K562 (cell line): ENCODE results near the gene ADK. TPM values are rescaled to one million over a fixed set of nuclear protein-coding genes. Genes with fewer than 3 reads are reported as not detected.

Source experiments
- ATAC-seq: fragments of 200-7000 bp; cut with Tn5 transposase; 3 replicates; pipeline ENCODE4 v1.9.1; 2020; ENCODE audit warnings: moderate library complexity
- BruUV-seq: library from RNA; stranded (reverse); fragments of 400-500 nt; replicated peaks from 2 replicates; lab custom pipeline; 2021; lab: Mats Ljungman, UMichigan
- CTCF ChIA-PET: fragments of 300-600 bp; formaldehyde crosslinking; extraction: SDS; loops from one replicate; lab custom pipeline; 2021; ENCODE audit warnings: low intra/inter-chr PET ratio; lab: Yijun Ruan, JAX
- POLR2A ChIA-PET: fragments of 300-600, 350-650 bp; sonication (Branson Sonifier 250); formaldehyde crosslinking; extraction: SDS; loops from one replicate; lab custom pipeline; 2021; ENCODE audit warnings: antibody characterized with exemption, inconsistent platforms; lab: Yijun Ruan, JAX
- DNase-seq, 4 experiments: peaks; one replicate each; pipeline versions ENCODE4 v3.0.0 to v3.0.0-alpha.2; 2011 to 2018; ENCODE audit warnings: low spot score in 3 of 4, mixed read lengths in 3 of 4; ENCODE audit errors: extremely low read depth in 1 of 4
- FAIRE-seq: peaks from 2 replicates; lab custom pipeline; 2011; peaks lifted over from hg19 to GRCh38; lab: Jason Lieb, UNC
- H2AFZ ChIP-seq: 2 replicates; pipeline ENCODE4 v1.6.0; 2011; ENCODE audit warnings: low read depth, low read length, control low read depth, inconsistent platforms
- H3K27ac ChIP-seq: fragments of 200-600 bp; 3 replicates; pipeline ENCODE4 v1.8.0; 2011; ENCODE audit warnings: low read depth, mild to moderate bottlenecking, control low read depth, inconsistent platforms, low read length, moderate library complexity, mixed read lengths; ENCODE audit errors: extremely low read depth
- H3K27me3 ChIP-seq, 2 experiments: fragments of 300-600 bp in 1 of 2; 2 replicates in 1 of 2; 3 replicates in 1 of 2; pipeline versions ENCODE4 v1.6.0 to v1.8.0; 2011; ENCODE audit warnings: inconsistent platforms in 2 of 2, low read length in 2 of 2, mild to moderate bottlenecking in 1 of 2, mixed read lengths in 1 of 2, moderate library complexity in 1 of 2; ENCODE audit not compliant: control insufficient read depth in 2 of 2, insufficient read depth in 2 of 2
- H3K36me3 ChIP-seq: fragments of 300-600 bp; 3 replicates; pipeline ENCODE4 v1.8.0; 2011; ENCODE audit warnings: mild to moderate bottlenecking, low read length, inconsistent platforms; ENCODE audit not compliant: control insufficient read depth, insufficient read depth
- H3K4me1 ChIP-seq, 2 experiments: fragments of 200-600 bp in 1 of 2; replicated peaks in 1 of 2; 2 replicates in 1 of 2; 3 replicates in 1 of 2; pipeline versions ENCODE4 v1.5.1 to v1.8.0; 2011; ENCODE audit warnings: inconsistent platforms in 2 of 2, low read length in 2 of 2, mild to moderate bottlenecking in 1 of 2, mixed read lengths in 1 of 2, moderate library complexity in 1 of 2; ENCODE audit not compliant: control insufficient read depth in 2 of 2, insufficient read depth in 2 of 2
- H3K4me2 ChIP-seq: 2 replicates; pipeline ENCODE4 v1.6.1; 2011; ENCODE audit warnings: low read length, control low read depth, inconsistent platforms, mixed read lengths; ENCODE audit not compliant: insufficient read depth
- H3K4me3 ChIP-seq: fragments of 200-600 bp; sonication (generic), shearing (Covaris generic); 2 replicates; pipeline ENCODE4 v1.5.1; 2016; ENCODE audit warnings: control low read depth, inconsistent platforms
- H3K79me2 ChIP-seq: fragments of 200-600 bp; 3 replicates; pipeline ENCODE4 v1.8.0; 2011; ENCODE audit warnings: low read length, inconsistent platforms; ENCODE audit not compliant: control insufficient read depth, insufficient read depth
- H3K9ac ChIP-seq, 2 experiments: 2 replicates each; pipeline versions ENCODE4 v1.6.0 to v1.6.1; 2011; ENCODE audit warnings: low read depth in 2 of 2, low read length in 2 of 2, control low read depth in 1 of 2, inconsistent platforms in 1 of 2, mild to moderate bottlenecking in 1 of 2, mixed read lengths in 1 of 2; ENCODE audit not compliant: insufficient read depth in 1 of 2
- H3K9me1 ChIP-seq: one replicate; pipeline ENCODE4 v1.6.0; 2011; ENCODE audit warnings: inconsistent platforms, mild to moderate bottlenecking, low read length, moderate library complexity; ENCODE audit not compliant: control insufficient read depth, insufficient read depth
- H3K9me3 ChIP-seq: replicated peaks from 2 replicates; pipeline ENCODE4 v1.5.1; 2011; ENCODE audit warnings: low read depth, low read length, inconsistent platforms; ENCODE audit not compliant: control insufficient read depth, insufficient read depth
- H4K20me1 ChIP-seq: replicated peaks from 2 replicates; pipeline ENCODE4 v1.6.1; 2011; ENCODE audit warnings: low read length, inconsistent platforms, mixed read lengths; ENCODE audit not compliant: control insufficient read depth, insufficient read depth
- HDGF ChIP-seq: fragments of 450-650 bp; IDR thresholded peaks from 2 replicates; pipeline ENCODE4 v1.6.1; 2016
- MEIS2 ChIP-seq: fragments of 450-650 bp; IDR thresholded peaks from 2 replicates; pipeline ENCODE4 v1.6.1; 2014; ENCODE audit warnings: mild to moderate bottlenecking; ENCODE audit not compliant: partially characterized antibody
- POLR2A ChIP-seq: fragments of 450-650 bp; conservative IDR thresholded peaks from 2 replicates; pipeline ENCODE4 v1.6.1; 2016
- POLR2AphosphoS5 ChIP-seq: IDR thresholded peaks from 2 replicates; pipeline ENCODE4 v1.6.1; 2011; ENCODE audit warnings: mild to moderate bottlenecking, low read depth, low read length, moderate library complexity; ENCODE audit not compliant: control insufficient read depth, insufficient read depth
- RAD21 ChIP-seq, 2 experiments: fragments of 250-450 bp in 1 of 2; fragments of 450-650 bp in 1 of 2; sonication (Bioruptor Pico) in 1 of 2; formaldehyde crosslinking in 1 of 2; IDR thresholded peaks in 1 of 2; conservative IDR thresholded peaks in 1 of 2; 2 replicates each; pipeline versions ENCODE4 v1.4.0 to v1.8.0; 2020 to 2022; ENCODE audit warnings: mild to moderate bottlenecking in 2 of 2, moderate library complexity in 1 of 2
- SUPT5H ChIP-seq: fragments of 450-650 bp; IDR thresholded peaks from 2 replicates; pipeline ENCODE4 v1.6.1; 2016
- WGBS: fragments of 100-300 bp; shearing (Covaris generic); methylation state at CpG from one replicate; pipeline ENCODE4 v1.1.6; 2016; ENCODE audit warnings: low coverage, mixed read lengths; ENCODE audit not compliant: insufficient coverage; ENCODE audit errors: missing lambda C conversion rate; 5-methylcytosine and 5-hydroxymethylcytosine counted together
- in situ Hi-C: fragments of 300-500 bp; cut with MboI; formaldehyde crosslinking; loops from 4 replicates; pipeline ENCODE4 v1.15.0; 2018; ENCODE audit warnings: inconsistent platforms, mixed read lengths
- intact Hi-C: fragments of 100-400 bp; cut with micrococcal nuclease; formaldehyde crosslinking; loops from 2 replicates; pipeline ENCODE4 v1.14.2; 2022
- polyA plus RNA-seq, 8 experiments: library from polyadenylated mRNA; depleted of rRNA in 4 of 8; stranded (reverse) in 5 of 8; unstranded in 3 of 8; fragments of >200 nt; fragmentation: Nextera tagmentation in 2 of 8; fragmentation: Illumina TruSeq in 1 of 8; extraction: Ambion mirVana in 2 of 8; extraction: Trizol in 1 of 8; gene quantifications; 2 replicates each; pipeline versions ENCODE4 v1.2.1 to v1.2.3, GENCODE V29; 2011 to 2014; ENCODE audit warnings: inconsistent platforms in 1 of 8, missing spikeins in 1 of 8
- total RNA-seq, 7 experiments: library from RNA; depleted of rRNA in 6 of 7; stranded (reverse); fragments of >200 nt in 6 of 7; fragmentation: Illumina TruSeq in 2 of 7; extraction: Trizol in 2 of 7; gene quantifications; 2 replicates each; pipeline versions ENCODE4 v1.2.1 to v1.2.3, GENCODE V29; 2011 to 2021; ENCODE audit warnings: low replicate concordance in 1 of 7
- TF ChIP-seq, protein P1 (sequence below): fragments of 250-450 bp; sonication (Bioruptor Pico); IDR thresholded peaks from 2 replicates; pipeline ENCODE4 v1.6.1; 2021; ENCODE audit warnings: mild to moderate bottlenecking
- TF ChIP-seq, protein P2 (sequence below): fragments of 250-450 bp; sonication (Bioruptor Pico); IDR thresholded peaks from 2 replicates; pipeline ENCODE4 v1.8.0; 2021; ENCODE audit warnings: mild to moderate bottlenecking, moderate library complexity
- TF ChIP-seq, protein P3 (sequence below): fragments of 450-650 bp; formaldehyde crosslinking; conservative IDR thresholded peaks from 2 replicates; pipeline ENCODE4 v1.4.0; 2022; ENCODE audit warnings: mild to moderate bottlenecking, missing genetic modification characterization

The ADK gene
- total and polyA plus RNA-seq, 9 of the 15 experiments (the other 6 are each of a cell fraction or from before 2014, with no cell fraction given) = 54.2 to 97.8 (median 73.6) TPM

DNA sequence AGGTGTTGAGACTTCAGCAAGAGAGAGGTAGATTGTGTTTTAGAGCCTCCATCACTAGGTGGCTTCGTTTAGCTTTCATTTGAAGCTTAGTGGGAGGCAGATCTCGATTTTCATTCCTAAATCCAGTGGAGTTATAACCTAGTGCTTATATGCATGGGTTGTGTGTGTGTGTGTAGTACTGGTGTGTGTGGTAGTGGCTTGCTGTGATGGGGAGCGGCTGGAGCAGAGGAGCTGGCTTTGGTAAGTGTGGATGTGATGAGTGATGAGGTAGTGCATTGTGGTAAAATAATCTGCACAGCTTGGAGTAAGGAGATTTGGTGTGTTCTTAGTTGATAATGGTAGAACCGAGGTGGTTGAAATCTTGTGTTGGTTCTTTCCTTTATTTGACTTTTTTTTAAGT is 43.6 kb upstream of the ADK start:
- Histone ChIP-seq H2AFZ (no peak overlapping the region), H3K27ac (no peak overlapping the region), H3K36me3 (peaks cover 94% of the 10 kb centered on the region), H3K79me2 (0 out of 3 replicates have a peak, but pooled peaks cover 3% of the 10 kb centered on the region), H3K9me1 (no peaks in the 10 kb centered on the region), H4K20me1 (no peaks in the 10 kb centered on the region), H3K9ac (no peak overlapping the region), H3K4me3 (no peak overlapping the region), H3K4me1 (no peaks in the 10 kb centered on the region), H3K9me3 (no peaks in the 10 kb centered on the region), H3K4me2 (no peak overlapping the region), H3K27me3 (no peaks in the 10 kb centered on the region)
- FAIRE-seq = no peak
- ChIA-PET POLR2A (interaction anchor here (0.7 to 4.9 kb wide), 8 partner anchors 11 to 271 kb away, joined by 3 to 18 read pairs (median 5); no protein-coding TSS in a partner anchor), CTCF (no interaction called here)
- TF ChIP-seq POLR2AphosphoS5 (no peak), HDGF (0 out of 2 replicates have a peak, but pooled peaks have one; percentile 33), POLR2A (0 out of 2 replicates have a peak, but pooled peaks have one; percentile 27), RAD21 (CRISPR knock-in tag; conservative IDR thresholded peaks at IDR 0.05 in 1 of 2, IDR thresholded peaks at IDR 0.05 in 1 of 2) (peak in 1 of 2 experiments; percentile 21; a peak in 1 of 4 replicates), SUPT5H (peak; percentile 40), MEIS2 (peak; percentile 20)
- TF ChIP-seq, protein P1, sequence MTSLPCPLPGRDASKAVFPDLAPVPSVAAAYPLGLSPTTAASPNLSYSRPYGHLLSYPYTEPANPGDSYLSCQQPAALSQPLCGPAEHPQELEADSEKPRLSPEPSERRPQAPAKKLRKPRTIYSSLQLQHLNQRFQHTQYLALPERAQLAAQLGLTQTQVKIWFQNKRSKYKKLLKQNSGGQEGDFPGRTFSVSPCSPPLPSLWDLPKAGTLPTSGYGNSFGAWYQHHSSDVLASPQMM = no peak
- TF ChIP-seq, protein P2, sequence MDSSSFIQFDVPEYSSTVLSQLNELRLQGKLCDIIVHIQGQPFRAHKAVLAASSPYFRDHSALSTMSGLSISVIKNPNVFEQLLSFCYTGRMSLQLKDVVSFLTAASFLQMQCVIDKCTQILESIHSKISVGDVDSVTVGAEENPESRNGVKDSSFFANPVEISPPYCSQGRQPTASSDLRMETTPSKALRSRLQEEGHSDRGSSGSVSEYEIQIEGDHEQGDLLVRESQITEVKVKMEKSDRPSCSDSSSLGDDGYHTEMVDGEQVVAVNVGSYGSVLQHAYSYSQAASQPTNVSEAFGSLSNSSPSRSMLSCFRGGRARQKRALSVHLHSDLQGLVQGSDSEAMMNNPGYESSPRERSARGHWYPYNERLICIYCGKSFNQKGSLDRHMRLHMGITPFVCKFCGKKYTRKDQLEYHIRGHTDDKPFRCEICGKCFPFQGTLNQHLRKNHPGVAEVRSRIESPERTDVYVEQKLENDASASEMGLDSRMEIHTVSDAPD = no peak
- TF ChIP-seq, protein P3, sequence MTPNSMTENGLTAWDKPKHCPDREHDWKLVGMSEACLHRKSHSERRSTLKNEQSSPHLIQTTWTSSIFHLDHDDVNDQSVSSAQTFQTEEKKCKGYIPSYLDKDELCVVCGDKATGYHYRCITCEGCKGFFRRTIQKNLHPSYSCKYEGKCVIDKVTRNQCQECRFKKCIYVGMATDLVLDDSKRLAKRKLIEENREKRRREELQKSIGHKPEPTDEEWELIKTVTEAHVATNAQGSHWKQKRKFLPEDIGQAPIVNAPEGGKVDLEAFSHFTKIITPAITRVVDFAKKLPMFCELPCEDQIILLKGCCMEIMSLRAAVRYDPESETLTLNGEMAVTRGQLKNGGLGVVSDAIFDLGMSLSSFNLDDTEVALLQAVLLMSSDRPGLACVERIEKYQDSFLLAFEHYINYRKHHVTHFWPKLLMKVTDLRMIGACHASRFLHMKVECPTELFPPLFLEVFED (CRISPR knock-in tag) = 0 out of 2 replicates have a peak, but pooled peaks have one; percentile 34
- no TSS peak for BruUV-seq
- 47% methylated on average over 4 of the region's 4 CpGs for WGBS
- in situ Hi-C loops (no loop called here), intact Hi-C loops (loop anchor here (10.0 kb wide), 1 partner anchor 323 kb away; the partner anchor contains the start of genes CHCHD1 and ZSWIM8)
- DNase-seq = no peak
- no peak for ATAC-seq
